Nephron (organoid): ENCODE data around the gene CDC42BPB.

Experiments
- H3K27ac Mint-ChIP-seq, 3 experiments: 2 replicates each; pipeline ENCODE4 v1.8.0; 2020; ENCODE audit warnings: mixed read lengths in 3 of 3, mild to moderate bottlenecking in 2 of 3, moderate library complexity in 1 of 3
- H3K27me3 Mint-ChIP-seq: 2 replicates; pipeline ENCODE4 v1.8.0; 2021; ENCODE audit warnings: low read depth, mild to moderate bottlenecking, moderate library complexity, mixed read lengths
- H3K36me3 Mint-ChIP-seq: 2 replicates; pipeline ENCODE4 v1.8.0; 2020; ENCODE audit warnings: low read depth, mixed read lengths
- H3K4me1 Mint-ChIP-seq: 2 replicates; pipeline ENCODE4 v1.8.0; 2020; ENCODE audit warnings: mixed read lengths
- H3K4me3 Mint-ChIP-seq, 3 experiments: 2 replicates each; pipeline ENCODE4 v1.8.0; 2020; ENCODE audit warnings: mild to moderate bottlenecking in 3 of 3, mixed read lengths in 3 of 3, moderate library complexity in 2 of 3
- H3K9me3 Mint-ChIP-seq: 2 replicates; pipeline ENCODE4 v1.8.0; 2020; ENCODE audit warnings: mixed read lengths
- CTCF ChIP-seq, 3 experiments: fragments of 200-600 bp; sonication (generic); IDR thresholded peaks; one replicate each; pipeline ENCODE4 v1.5.0; 2021; ENCODE audit warnings: antibody characterized with exemption in 3 of 3; ENCODE audit not compliant: unreplicated experiment in 3 of 3

The CDC42BPB gene

GRCh38 chr14:102885737-102886447 is 171.5 kb downstream of the CDC42BPB start:
- Mint-ChIP-seq H3K9me3 (no peaks in the 10 kb centered on the region), H3K4me3 (no peak overlapping the region), H3K36me3 (peaks cover 36% of the 10 kb centered on the region), H3K27me3 (no peaks in the 10 kb centered on the region), H3K4me1 (peaks cover 6% of the 10 kb centered on the region), H3K27ac (no peak overlapping the region)
- no peak for TF ChIP-seq CTCF (IDR thresholded peaks at IDR 0.05; ENCODE audit: unreplicated experiment in 3 of 3)

GRCh38 chr14:102883554-102883953 is 173.8 kb downstream of the CDC42BPB start:
- TF ChIP-seq CTCF (IDR thresholded peaks at IDR 0.05; ENCODE audit: unreplicated experiment in 3 of 3) = no peak
- Mint-ChIP-seq H3K27ac (no peak overlapping the region), H3K36me3 (peaks cover 27% of the 10 kb centered on the region), H3K9me3 (no peaks in the 10 kb centered on the region), H3K4me1 (peaks cover 6% of the 10 kb centered on the region), H3K27me3 (no peaks in the 10 kb centered on the region), H3K4me3 (no peak overlapping the region)

- Mint-ChIP-seq H3K27me3 (no peaks in the 10 kb centered on the region), H3K27ac (no peak overlapping the region), H3K36me3 (peaks cover 23% of the 10 kb centered on the region), H3K4me3 (no peak overlapping the region), H3K9me3 (no peaks in the 10 kb centered on the region), H3K4me1 (peaks cover 6% of the 10 kb centered on the region)
- TF ChIP-seq CTCF (IDR thresholded peaks at IDR 0.05; ENCODE audit: unreplicated experiment in 3 of 3) = no peak
Measured at GRCh38 chr14:102883089-102883541, 174.2 kb downstream of the CDC42BPB start.
